ENCODE data around the gene MRPL18. TPM values are rescaled to one million over a fixed set of nuclear protein-coding genes. Genes with fewer than 3 reads are reported as not detected.

The MRPL18 gene
- polyA plus RNA-seq, 1 donor (not counting 4 experiments of a cell fraction or from before 2014, with no cell fraction given) = 127 TPM

- H3K9me3 ChIP-seq (ENCODE audit: control insufficient read depth, low read depth, low read length) = no peaks in the 10 kb centered on the region
- dilution Hi-C loops (cut with MboI; ENCODE audit: extremely low pct_ligation_motif_present, low sequenced_read_pairs) = no loop called here
- H3K27me3 ChIP-seq (ENCODE audit: control insufficient read depth, extremely low read depth, insufficient read depth, low read length) = no peaks in the 10 kb centered on the region
- no peak overlapping the region for H3K27ac ChIP-seq (ENCODE audit: control insufficient read depth, insufficient read depth, low read length)
- no peaks in the 10 kb centered on the region for H3K9me1 ChIP-seq (ENCODE audit: control insufficient read depth, extremely low read depth, insufficient read depth, low read length)
- H4K20me1 ChIP-seq (ENCODE audit: control insufficient read depth, extremely low read depth, insufficient read depth, low read length) = no peaks in the 10 kb centered on the region
- no peak overlapping the region for H3K4me2 ChIP-seq (ENCODE audit: control insufficient read depth, extremely low read depth, insufficient read depth, low read depth, low read length)
- H3K36me3 ChIP-seq (ENCODE audit: control insufficient read depth in 2 of 2, extremely low read depth in 1 of 2, insufficient read depth in 2 of 2, low read length in 2 of 2) = peaks cover 26 to 69% of the 10 kb centered on the region in 2 experiments
- FAIRE-seq (no peak), DNase-seq (ENCODE audit: low read depth, low spot score) (no peak)
- H3K79me2 ChIP-seq (ENCODE audit: control insufficient read depth, insufficient read depth, low read length) = peaks cover 6% of the 10 kb centered on the region
- no peak overlapping the region for H2AFZ ChIP-seq (ENCODE audit: control insufficient read depth, low read length)
- TF ChIP-seq EZH2 (IDR thresholded peaks at IDR 0.05; ENCODE audit: low read length) (no peak), CTCF (optimal IDR thresholded peaks at IDR 0.05 in 1 of 3, IDR thresholded peaks at IDR 0.05 in 1 of 3, conservative IDR thresholded peaks at IDR 0.05 in 1 of 3; ENCODE audit: extremely low read depth in 1 of 3, insufficient read depth in 2 of 3, low read length in 3 of 3) (no peak)
- H3K4me3 ChIP-seq (ENCODE audit: control insufficient read depth in 2 of 3, extremely low read depth in 1 of 3, insufficient read depth in 2 of 3, low read depth in 1 of 3, low read length in 3 of 3) = no peak overlapping the region
- H3K4me1 ChIP-seq (ENCODE audit: control insufficient read depth, extremely low read depth, insufficient read depth, low read length) = no peaks in the 10 kb centered on the region
- no peak overlapping the region for H3K9ac ChIP-seq (ENCODE audit: control insufficient read depth, extremely low read depth, insufficient read depth, low read length)
Observed at GRCh38 chr6:159777240-159777904, 12.9 kb upstream of the MRPL18 start.

GRCh38 chr6:159778131-159778530, 12.1 kb upstream of the MRPL18 start:
- TF ChIP-seq CTCF (optimal IDR thresholded peaks at IDR 0.05 in 1 of 3, IDR thresholded peaks at IDR 0.05 in 1 of 3, conservative IDR thresholded peaks at IDR 0.05 in 1 of 3; ENCODE audit: extremely low read depth in 1 of 3, insufficient read depth in 2 of 3, low read length in 3 of 3) (no peak), EZH2 (IDR thresholded peaks at IDR 0.05; ENCODE audit: low read length) (no peak)
- Histone ChIP-seq H3K4me2 (ENCODE audit: control insufficient read depth, extremely low read depth, insufficient read depth, low read depth, low read length) (no peak overlapping the region), H3K4me1 (ENCODE audit: control insufficient read depth, extremely low read depth, insufficient read depth, low read length) (no peaks in the 10 kb centered on the region), H4K20me1 (ENCODE audit: control insufficient read depth, extremely low read depth, insufficient read depth, low read length) (no peaks in the 10 kb centered on the region), H3K27me3 (ENCODE audit: control insufficient read depth, extremely low read depth, insufficient read depth, low read length) (no peaks in the 10 kb centered on the region), H2AFZ (ENCODE audit: control insufficient read depth, low read length) (no peak overlapping the region), H3K79me2 (ENCODE audit: control insufficient read depth, insufficient read depth, low read length) (peaks cover 14% of the 10 kb centered on the region), H3K27ac (ENCODE audit: control insufficient read depth, insufficient read depth, low read length) (no peak overlapping the region), H3K4me3 (ENCODE audit: control insufficient read depth in 2 of 3, extremely low read depth in 1 of 3, insufficient read depth in 2 of 3, low read depth in 1 of 3, low read length in 3 of 3) (no peak overlapping the region), H3K9me1 (ENCODE audit: control insufficient read depth, extremely low read depth, insufficient read depth, low read length) (no peaks in the 10 kb centered on the region), H3K36me3 (ENCODE audit: control insufficient read depth in 2 of 2, extremely low read depth in 1 of 2, insufficient read depth in 2 of 2, low read length in 2 of 2) (peaks cover 28 to 76% of the 10 kb centered on the region in 2 experiments), H3K9me3 (ENCODE audit: control insufficient read depth, low read depth, low read length) (no peaks in the 10 kb centered on the region), H3K9ac (ENCODE audit: control insufficient read depth, extremely low read depth, insufficient read depth, low read length) (no peak overlapping the region)
- DNase-seq (ENCODE audit: low read depth, low spot score) (no peak), FAIRE-seq (no peak)
- dilution Hi-C loops (cut with MboI; ENCODE audit: extremely low pct_ligation_motif_present, low sequenced_read_pairs) = no loop called here
